HG03460 (cell line): ENCODE results near the gene GKN1.

Experiments
- ATAC-seq: cut with Tn5 transposase; IDR thresholded peaks from one replicate; pipeline ENCODE4 v1.9.1; 2021; ENCODE audit not compliant: unreplicated experiment

GKN1 gene

GRCh38 chr2:69007169-69007568 is 32.7 kb downstream of the GKN1 start:
- no peak for ATAC-seq

GRCh38 chr2:69007603-69008002 is 33.2 kb downstream of the GKN1 start:
- ATAC-seq = no peak

- no peak for ATAC-seq
These were observed 36.2 kb downstream of the GKN1 start for GRCh38 chr2:69010437-69011194.

- no peak for ATAC-seq
These were observed 37.2 kb downstream of the GKN1 start for GRCh38 chr2:69011611-69012157.

- ATAC-seq = no peak
These were observed 38.1 kb downstream of the GKN1 start for GRCh38 chr2:69012310-69013141.

GRCh38 chr2:69013142-69013839 is 38.9 kb downstream of the GKN1 start, which contains the start of gene ANTXR1:
TSS of gene ANTXR1 (plus strand) at chr2:69013179. CDS start at chr2:69013500, 321 bp downstream.
- ATAC-seq = no peak

GRCh38 chr2:69013840-69014821 is 39.7 kb downstream of the GKN1 start:
- ATAC-seq = no peak

- no peak for ATAC-seq
These were observed 42.6 kb downstream of the GKN1 start for GRCh38 chr2:69017080-69017479.

- ATAC-seq = no peak
These were observed 43.4 kb downstream of the GKN1 start for GRCh38 chr2:69017835-69018234.

- no peak for ATAC-seq
These were observed 44.3 kb downstream of the GKN1 start for GRCh38 chr2:69018678-69019095.

GRCh38 chr2:69020496-69021426 is 46.3 kb downstream of the GKN1 start:
- no peak for ATAC-seq

- ATAC-seq = no peak
These were observed 47.3 kb downstream of the GKN1 start for GRCh38 chr2:69021727-69022126.

GRCh38 chr2:69022548-69022947 is 48.1 kb downstream of the GKN1 start:
- no peak for ATAC-seq

GRCh38 chr2:69023236-69023635 is 48.8 kb downstream of the GKN1 start:
- no peak for ATAC-seq

GRCh38 chr2:69026026-69026425 is 51.6 kb downstream of the GKN1 start:
- no peak for ATAC-seq

- ATAC-seq = no peak
These were observed 52.4 kb downstream of the GKN1 start for GRCh38 chr2:69026691-69027459.
